Caco-2 (cell line): ENCODE data around the gene OTUD5. TPM values are rescaled to one million over a fixed set of nuclear protein-coding genes. Genes with fewer than 3 reads are reported as not detected.

Experiments used
- BruUV-seq: library from RNA; stranded (reverse); fragments of 400-500 nt; replicated peaks from 2 replicates; lab custom pipeline; 2021; lab: Mats Ljungman, UMichigan
- CTCF ChIA-PET: fragments of 300-600 bp; sonication (Branson Sonifier 250); formaldehyde crosslinking; loops from one replicate; lab custom pipeline; 2022; ENCODE audit warnings: antibody characterized with exemption; lab: Charles Lee
- POLR2A ChIA-PET: fragments of 300-600 bp; sonication (Branson Sonifier 250); formaldehyde crosslinking; loops from one replicate; lab custom pipeline; 2022; ENCODE audit warnings: antibody characterized with exemption; lab: Charles Lee
- DNase-seq, 2 experiments: peaks; one replicate each; pipeline versions ENCODE4 v3.0.0 to v3.0.0-alpha.2; 2020 to 2022
- H3K27me3 ChIP-seq: replicated peaks from 2 replicates; pipeline ENCODE4 v1.6.0; 2011; ENCODE audit warnings: low read length; ENCODE audit not compliant: control insufficient read depth, insufficient read depth
- H3K36me3 ChIP-seq: 2 replicates; pipeline ENCODE4 v1.5.1; 2011; ENCODE audit warnings: low read length; ENCODE audit not compliant: control insufficient read depth, insufficient read depth
- H3K4me1 ChIP-seq: fragments of 250-450 bp; sonication (Bioruptor Pico); 2 replicates; pipeline ENCODE4 v1.5.1; 2020; ENCODE audit warnings: mild to moderate bottlenecking
- H3K4me3 ChIP-seq: 2 replicates; pipeline ENCODE4 v1.5.1; 2011; ENCODE audit warnings: low read depth, mild to moderate bottlenecking, control low read depth, low read length
- H3K9me3 ChIP-seq: fragments of 250-450 bp; sonication (Bioruptor Pico); 2 replicates; pipeline ENCODE4 v1.5.1; 2020; ENCODE audit warnings: mild to moderate bottlenecking, moderate library complexity
- H3K27ac Mint-ChIP-seq: one replicate; pipeline ENCODE4 v1.8.0; 2022; ENCODE audit warnings: mixed read lengths; ENCODE audit not compliant: unreplicated experiment
- H3K27me3 Mint-ChIP-seq: one replicate; pipeline ENCODE4 v1.8.0; 2022; ENCODE audit warnings: mixed read lengths; ENCODE audit not compliant: insufficient read depth, unreplicated experiment
- H3K36me3 Mint-ChIP-seq: one replicate; pipeline ENCODE4 v1.8.0; 2022; ENCODE audit warnings: mild to moderate bottlenecking, mixed read lengths; ENCODE audit not compliant: insufficient read depth, unreplicated experiment
- H3K4me1 Mint-ChIP-seq: one replicate; pipeline ENCODE4 v1.8.0; 2022; ENCODE audit warnings: low read depth, mixed read lengths; ENCODE audit not compliant: unreplicated experiment
- H3K4me3 Mint-ChIP-seq: one replicate; pipeline ENCODE4 v1.8.0; 2022; ENCODE audit warnings: mild to moderate bottlenecking, moderate library complexity, mixed read lengths; ENCODE audit not compliant: unreplicated experiment
- H3K9me3 Mint-ChIP-seq: one replicate; pipeline ENCODE4 v1.8.0; 2022; ENCODE audit warnings: mixed read lengths; ENCODE audit not compliant: unreplicated experiment
- intact Hi-C: fragments of 100-400 bp; cut with micrococcal nuclease; formaldehyde crosslinking; loops from one replicate; pipeline ENCODE4 v1.10.0; 2022; ENCODE audit not compliant: unreplicated experiment
- total RNA-seq: library from RNA; stranded (reverse); gene quantifications from 2 replicates; pipeline ENCODE4 v1.2.3, GENCODE V29; 2022
- TF ChIP-seq, protein P1 (sequence below), 2 experiments: fragments of 200-600 bp in 1 of 2; IDR thresholded peaks; 1 replicate in 1 of 2; 2 replicates in 1 of 2; pipeline versions ENCODE4 v1.5.1 to v1.8.0; 2011 to 2022; ENCODE audit warnings: antibody characterized with exemption in 1 of 2, control low read depth in 1 of 2, inconsistent platforms in 1 of 2, low read depth in 1 of 2, low read length in 1 of 2, mild to moderate bottlenecking in 1 of 2, moderate library complexity in 1 of 2; ENCODE audit not compliant: insufficient read depth in 1 of 2, severe bottlenecking in 1 of 2, unreplicated experiment in 1 of 2

Gene OTUD5
- total RNA-seq, 1 experiment from 2014 or later = 40.6 TPM

DNA sequence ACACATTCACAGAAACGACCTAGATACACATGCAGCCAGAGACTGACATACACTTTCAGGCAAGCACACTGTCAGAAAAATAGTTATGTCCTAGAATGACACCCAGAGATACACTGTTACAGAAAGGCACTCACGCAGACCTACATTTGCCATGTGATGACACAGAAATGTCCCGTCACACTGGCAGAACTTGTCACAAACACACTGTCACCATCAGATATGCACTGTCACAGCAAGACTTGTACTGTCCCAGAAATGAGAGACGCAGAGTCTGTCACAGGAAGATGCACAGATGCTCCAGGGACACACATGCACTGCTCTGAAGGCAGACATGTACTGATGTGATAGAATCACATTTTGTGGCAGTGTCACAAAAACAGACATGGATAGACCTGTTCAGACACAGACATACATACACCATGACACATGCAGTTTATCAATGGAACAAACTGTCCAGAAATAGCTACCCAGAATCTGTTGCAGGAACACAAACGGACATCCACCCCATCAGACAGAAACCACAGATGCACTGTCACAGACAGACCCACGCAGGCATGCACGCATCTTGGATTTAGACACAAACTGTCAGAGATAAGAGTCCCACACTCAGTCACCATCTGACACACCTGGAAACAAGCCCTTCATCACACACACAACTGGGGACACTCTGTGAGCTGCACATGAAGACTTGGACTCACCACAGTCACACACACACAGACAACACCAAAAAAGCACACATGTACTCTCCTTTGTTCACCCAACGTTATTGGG, 37.3 kb downstream of the OTUD5 start:
- Histone ChIP-seq H3K4me1 (peaks cover 3% of the 10 kb centered on the region; the same call in 1 of the 2 replicates), H3K36me3 (no peaks in the 10 kb centered on the region; the same call in 1 of the 2 replicates), H3K27me3 (no peaks in the 10 kb centered on the region), H3K4me3 (no peak overlapping the region), H3K9me3 (no peaks in the 10 kb centered on the region)
- BruUV-seq = no TSS peak
- no peaks in the 10 kb centered on the region for H3K9me3 Mint-ChIP-seq
- H3K36me3 Mint-ChIP-seq = peaks cover 42% of the 10 kb centered on the region
- H3K4me1 Mint-ChIP-seq = peaks cover 19% of the 10 kb centered on the region
- CTCF ChIA-PET = no interaction called here
- intact Hi-C loops = loop anchor here (1.0 to 5.0 kb wide), 4 partner anchors 37 to 243 kb away; partner anchors contain the start of genes HDAC6, OTUD5 and TFE3
- POLR2A ChIA-PET = no interaction called here
- H3K27me3 Mint-ChIP-seq = no peaks in the 10 kb centered on the region
- DNase-seq = no peak
- TF ChIP-seq, protein P1, sequence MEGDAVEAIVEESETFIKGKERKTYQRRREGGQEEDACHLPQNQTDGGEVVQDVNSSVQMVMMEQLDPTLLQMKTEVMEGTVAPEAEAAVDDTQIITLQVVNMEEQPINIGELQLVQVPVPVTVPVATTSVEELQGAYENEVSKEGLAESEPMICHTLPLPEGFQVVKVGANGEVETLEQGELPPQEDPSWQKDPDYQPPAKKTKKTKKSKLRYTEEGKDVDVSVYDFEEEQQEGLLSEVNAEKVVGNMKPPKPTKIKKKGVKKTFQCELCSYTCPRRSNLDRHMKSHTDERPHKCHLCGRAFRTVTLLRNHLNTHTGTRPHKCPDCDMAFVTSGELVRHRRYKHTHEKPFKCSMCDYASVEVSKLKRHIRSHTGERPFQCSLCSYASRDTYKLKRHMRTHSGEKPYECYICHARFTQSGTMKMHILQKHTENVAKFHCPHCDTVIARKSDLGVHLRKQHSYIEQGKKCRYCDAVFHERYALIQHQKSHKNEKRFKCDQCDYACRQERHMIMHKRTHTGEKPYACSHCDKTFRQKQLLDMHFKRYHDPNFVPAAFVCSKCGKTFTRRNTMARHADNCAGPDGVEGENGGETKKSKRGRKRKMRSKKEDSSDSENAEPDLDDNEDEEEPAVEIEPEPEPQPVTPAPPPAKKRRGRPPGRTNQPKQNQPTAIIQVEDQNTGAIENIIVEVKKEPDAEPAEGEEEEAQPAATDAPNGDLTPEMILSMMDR (IDR thresholded peaks at IDR 0.05; ENCODE audit: insufficient read depth in 1 of 2, low read depth in 1 of 2, low read length in 1 of 2, severe bottlenecking in 1 of 2, unreplicated experiment in 1 of 2) = no peak
- peak overlapping the region; percentile 91 for H3K4me3 Mint-ChIP-seq
- peak overlapping the region; percentile 90 for H3K27ac Mint-ChIP-seq

DNA sequence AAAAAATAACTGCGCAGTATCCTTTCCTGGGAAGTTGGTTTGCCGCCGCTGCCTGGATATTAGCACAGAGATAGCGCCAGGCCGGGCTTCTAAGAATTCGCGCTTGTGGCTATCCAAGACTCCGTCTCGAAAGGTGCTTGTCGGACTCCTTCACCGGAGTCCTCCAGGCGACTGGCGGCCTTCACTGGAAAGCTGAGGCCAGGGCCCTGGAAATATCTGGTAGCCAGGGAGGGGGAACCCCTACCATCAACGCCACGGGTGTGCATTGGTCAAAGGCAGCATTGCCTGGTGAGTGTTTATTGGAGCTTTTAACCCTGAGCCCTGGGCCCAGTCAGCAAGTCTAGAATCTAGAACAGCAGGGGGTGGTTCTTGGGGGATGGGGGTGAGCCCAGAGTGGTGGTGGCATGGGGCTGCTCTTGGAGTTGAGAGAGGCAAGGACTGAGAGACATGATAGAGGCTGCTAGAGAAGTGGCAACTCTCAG, 38.0 kb downstream of the OTUD5 start:
- Mint-ChIP-seq H3K36me3 (peaks cover 37% of the 10 kb centered on the region), H3K27ac (peak overlapping the region; percentile 90), H3K9me3 (no peaks in the 10 kb centered on the region), H3K4me3 (peak overlapping the region; percentile 91), H3K27me3 (no peaks in the 10 kb centered on the region), H3K4me1 (peaks cover 19% of the 10 kb centered on the region)
- Histone ChIP-seq H3K36me3 (no peaks in the 10 kb centered on the region; the same call in 1 of the 2 replicates), H3K9me3 (no peaks in the 10 kb centered on the region), H3K4me1 (peaks cover 3% of the 10 kb centered on the region; the same call in 1 of the 2 replicates), H3K4me3 (peak overlapping the region; percentile 38), H3K27me3 (no peaks in the 10 kb centered on the region)
- DNase-seq = no peak
- POLR2A ChIA-PET = no interaction called here
- CTCF ChIA-PET = interaction anchor here (0.6 kb wide), 1 partner anchor 28 kb away, joined by 4 read pairs; no protein-coding TSS in a partner anchor
- TF ChIP-seq, protein P1 (IDR thresholded peaks at IDR 0.05; ENCODE audit: insufficient read depth in 1 of 2, low read depth in 1 of 2, low read length in 1 of 2, severe bottlenecking in 1 of 2, unreplicated experiment in 1 of 2) = no peak
- no TSS peak for BruUV-seq
- intact Hi-C loops = loop anchor here (1.0 to 5.0 kb wide), 4 partner anchors 37 to 243 kb away; partner anchors contain the start of genes HDAC6, OTUD5 and TFE3

DNA sequence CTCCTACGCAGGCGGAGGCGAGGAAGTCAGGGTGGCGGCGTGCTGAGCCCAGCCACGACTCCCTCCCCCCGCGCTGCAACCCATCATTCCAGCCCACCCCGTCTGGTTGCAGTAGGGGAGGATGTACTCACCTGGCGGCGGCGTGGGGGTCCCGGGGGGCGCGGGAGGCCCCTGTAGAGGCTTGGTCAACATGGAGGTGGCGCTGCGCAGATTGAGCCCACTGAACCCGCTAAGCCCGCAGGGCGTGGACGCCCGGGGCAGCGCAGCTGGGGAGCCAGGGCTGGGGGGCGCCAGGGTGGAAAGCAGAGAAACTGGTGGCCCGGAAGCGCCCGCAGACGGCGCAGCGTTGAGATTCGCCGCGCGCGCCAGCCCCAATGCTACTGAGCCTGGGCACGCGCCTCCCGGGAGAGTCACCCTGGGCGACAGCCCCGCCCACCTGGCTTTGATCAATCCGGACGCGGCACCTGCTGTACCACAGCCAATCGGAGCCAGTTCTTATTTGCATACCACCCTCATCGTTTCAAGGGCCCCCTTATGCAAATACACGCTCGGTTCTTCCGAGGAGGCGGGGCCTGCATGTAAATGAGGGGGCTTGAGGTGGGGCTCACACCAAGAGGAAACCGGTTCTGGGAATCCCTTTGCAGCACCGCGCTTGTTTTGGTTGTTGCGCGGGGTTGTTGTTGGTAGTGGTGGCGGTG, 38.6 kb downstream of the OTUD5 start, which contains the start of gene PIM2:
TSS of gene PIM2 (minus strand) at position 382 of the 698 bp plus-strand sequence. CDS start at position 192, 190 bp downstream.
- H3K9me3 Mint-ChIP-seq = no peaks in the 10 kb centered on the region
- peak within 1 kb of the TSS; percentile 90 for H3K27ac Mint-ChIP-seq
- H3K36me3 Mint-ChIP-seq = peaks cover 38% of the 10 kb centered on the region
- Histone ChIP-seq H3K4me3 (peak within 1 kb of the TSS; percentile 80), H3K4me1 (peaks cover 3% of the 10 kb centered on the region; the same call in 1 of the 2 replicates), H3K9me3 (no peaks in the 10 kb centered on the region), H3K36me3 (no peaks in the 10 kb centered on the region; the same call in 1 of the 2 replicates), H3K27me3 (no peaks in the 10 kb centered on the region)
- no peaks in the 10 kb centered on the region for H3K27me3 Mint-ChIP-seq
- peak within 1 kb of the TSS; percentile 91 for H3K4me3 Mint-ChIP-seq
- peaks cover 19% of the 10 kb centered on the region for H3K4me1 Mint-ChIP-seq
- intact Hi-C loops = loop anchor here (1.0 to 5.0 kb wide), 4 partner anchors 38 to 242 kb away; partner anchors contain the start of genes HDAC6, OTUD5 and TFE3
- DNase-seq = peak; percentile 93 to 95
- POLR2A ChIA-PET = no interaction called here
- BruUV-seq = no TSS peak
- TF ChIP-seq, protein P1 (IDR thresholded peaks at IDR 0.05; ENCODE audit: insufficient read depth in 1 of 2, low read depth in 1 of 2, low read length in 1 of 2, severe bottlenecking in 1 of 2, unreplicated experiment in 1 of 2) = no peak
- CTCF ChIA-PET = interaction anchor here (0.6 kb wide), 1 partner anchor 27 kb away, joined by 4 read pairs; no protein-coding TSS in a partner anchor
